ENCODE measurements around the gene PAX7. TPM values are rescaled to one million over a fixed set of nuclear protein-coding genes. Genes with fewer than 3 reads are reported as not detected.

The PAX7 gene
- polyA plus RNA-seq, 1 of the 3 experiments (the other 2 are of a cell fraction): not detected

DNA sequence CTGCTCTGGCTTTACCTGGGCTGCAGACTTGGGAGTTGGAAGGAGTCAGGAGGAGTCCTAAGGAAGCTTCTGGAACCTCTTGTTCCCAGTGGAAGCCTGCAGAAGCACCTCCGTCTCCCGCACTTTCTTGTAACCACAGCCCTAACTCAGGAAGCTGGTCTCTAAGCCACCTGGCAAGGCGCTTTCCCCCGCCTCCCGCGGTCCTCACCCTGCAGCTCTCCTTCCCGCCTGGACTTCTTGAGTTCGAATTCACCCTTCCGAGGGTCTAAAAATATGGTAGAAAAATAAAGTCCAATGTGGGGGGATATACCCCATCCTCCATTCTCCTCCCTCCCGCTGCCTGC lies 15.1 kb downstream of the PAX7 start:
- H3K4me3 ChIP-seq (ENCODE audit: low read depth in 2 of 2, low read length in 1 of 2): no peak overlapping the region
- H3K9me3 ChIP-seq: no peaks in the 10 kb centered on the region

GRCh38 chr1:18646091-18646785 lies 15.6 kb downstream of the PAX7 start:
- DNase-seq: peak; percentile 67
- H3F3A ChIP-seq (replicated peaks; ENCODE audit: insufficient read depth): no peaks in the 10 kb centered on the region
- H3K4me1 ChIP-seq (ENCODE audit: control insufficient read depth in 1 of 2, insufficient read depth in 2 of 2, low read depth in 1 of 2, low read length in 1 of 2): no peaks in the 10 kb centered on the region
- 16% methylated on average over 32 of the region's 35 CpGs for WGBS (ENCODE audit: low lambda C conversion rate)
- no peaks in the 10 kb centered on the region for H3K79me2 ChIP-seq (ENCODE audit: insufficient read depth)
- peaks cover 76% of the 10 kb centered on the region for H3K27me3 ChIP-seq (ENCODE audit: insufficient read depth)
- no peaks in the 10 kb centered on the region for H4K20me1 ChIP-seq (ENCODE audit: insufficient read depth)
- peak overlapping the region; percentile 15; the same call in 1 of the 2 replicates for H3K4me2 ChIP-seq
- H3K9me2 ChIP-seq: no peaks in the 10 kb centered on the region
- H3K27ac ChIP-seq (ENCODE audit: low read depth in 2 of 2, low read length in 1 of 2): no peak overlapping the region
- no peaks in the 10 kb centered on the region for H3K36me3 ChIP-seq (replicated peaks in 1 of 2; ENCODE audit: control insufficient read depth in 1 of 2, insufficient read depth in 2 of 2, low read length in 1 of 2)
- H3K9me3 ChIP-seq: no peaks in the 10 kb centered on the region
- CTCF ChIA-PET: interaction anchor here (0.9 to 3.2 kb wide), 4 partner anchors 49 to 229 kb away, joined by 3 to 21 read pairs (median 4); no protein-coding TSS in a partner anchor
- POLR2A ChIA-PET: no interaction called here
- no peak overlapping the region for H3K9ac ChIP-seq
- TF ChIP-seq EZH2phosphoT487 (IDR thresholded peaks at IDR 0.05; ENCODE audit: borderline replicate concordance, low read depth): peak; percentile 41; the same call in 1 of the 2 replicates
- no peak for TF ChIP-seq CTCF (IDR thresholded peaks at IDR 0.05)
- no peak overlapping the region for H2AFZ ChIP-seq (ENCODE audit: low read depth)
- H3K4me3 ChIP-seq (ENCODE audit: low read depth in 2 of 2, low read length in 1 of 2): no peak overlapping the region

More for the DNA sequence above, 15.1 kb downstream of the PAX7 start:
- POLR2A ChIA-PET: no interaction called here
- Histone ChIP-seq H2AFZ (ENCODE audit: low read depth) (no peak overlapping the region), H3K4me2 (no peak overlapping the region), H3K79me2 (ENCODE audit: insufficient read depth) (no peaks in the 10 kb centered on the region), H3K9ac (no peak overlapping the region), H3K27me3 (ENCODE audit: insufficient read depth) (peaks cover 81% of the 10 kb centered on the region), H3K27ac (ENCODE audit: low read depth in 2 of 2, low read length in 1 of 2) (no peak overlapping the region), H4K20me1 (ENCODE audit: insufficient read depth) (no peaks in the 10 kb centered on the region), H3K36me3 (replicated peaks in 1 of 2; ENCODE audit: control insufficient read depth in 1 of 2, insufficient read depth in 2 of 2, low read length in 1 of 2) (no peaks in the 10 kb centered on the region), H3F3A (replicated peaks; ENCODE audit: insufficient read depth) (no peaks in the 10 kb centered on the region), H3K4me1 (ENCODE audit: control insufficient read depth in 1 of 2, insufficient read depth in 2 of 2, low read depth in 1 of 2, low read length in 1 of 2) (no peaks in the 10 kb centered on the region), H3K9me2 (no peaks in the 10 kb centered on the region)
- DNase-seq: no peak
- CTCF ChIA-PET: interaction anchor here (0.9 to 3.2 kb wide), 4 partner anchors 49 to 229 kb away, joined by 3 to 21 read pairs (median 4); no protein-coding TSS in a partner anchor
- WGBS (ENCODE audit: low lambda C conversion rate): 30% methylated on average over 8 of the region's 10 CpGs
- TF ChIP-seq RXRA (IDR thresholded peaks at IDR 0.05; ENCODE audit: borderline replicate concordance, low read depth) (no peak), YY1 (IDR thresholded peaks at IDR 0.05; ENCODE audit: low read depth) (no peak), RCOR1 (IDR thresholded peaks at IDR 0.05; ENCODE audit: low read length) (no peak)
- TF ChIP-seq, protein P1, sequence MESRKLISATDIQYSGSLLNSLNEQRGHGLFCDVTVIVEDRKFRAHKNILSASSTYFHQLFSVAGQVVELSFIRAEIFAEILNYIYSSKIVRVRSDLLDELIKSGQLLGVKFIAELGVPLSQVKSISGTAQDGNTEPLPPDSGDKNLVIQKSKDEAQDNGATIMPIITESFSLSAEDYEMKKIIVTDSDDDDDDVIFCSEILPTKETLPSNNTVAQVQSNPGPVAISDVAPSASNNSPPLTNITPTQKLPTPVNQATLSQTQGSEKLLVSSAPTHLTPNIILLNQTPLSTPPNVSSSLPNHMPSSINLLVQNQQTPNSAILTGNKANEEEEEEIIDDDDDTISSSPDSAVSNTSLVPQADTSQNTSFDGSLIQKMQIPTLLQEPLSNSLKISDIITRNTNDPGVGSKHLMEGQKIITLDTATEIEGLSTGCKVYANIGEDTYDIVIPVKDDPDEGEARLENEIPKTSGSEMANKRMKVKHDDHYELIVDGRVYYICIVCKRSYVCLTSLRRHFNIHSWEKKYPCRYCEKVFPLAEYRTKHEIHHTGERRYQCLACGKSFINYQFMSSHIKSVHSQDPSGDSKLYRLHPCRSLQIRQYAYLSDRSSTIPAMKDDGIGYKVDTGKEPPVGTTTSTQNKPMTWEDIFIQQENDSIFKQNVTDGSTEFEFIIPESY (IDR thresholded peaks at IDR 0.05; ENCODE audit: borderline replicate concordance, low read depth): no peak

Data from SK-N-SH (cell line).